HG03442 (cell line): Measurements from ENCODE around the gene PROM1.

ENCODE experiments used
- ATAC-seq: cut with Tn5 transposase; IDR thresholded peaks from one replicate; pipeline ENCODE4 v1.9.1; 2021; ENCODE audit warnings: mild to moderate bottlenecking, moderate library complexity; ENCODE audit not compliant: unreplicated experiment

Gene PROM1

DNA sequence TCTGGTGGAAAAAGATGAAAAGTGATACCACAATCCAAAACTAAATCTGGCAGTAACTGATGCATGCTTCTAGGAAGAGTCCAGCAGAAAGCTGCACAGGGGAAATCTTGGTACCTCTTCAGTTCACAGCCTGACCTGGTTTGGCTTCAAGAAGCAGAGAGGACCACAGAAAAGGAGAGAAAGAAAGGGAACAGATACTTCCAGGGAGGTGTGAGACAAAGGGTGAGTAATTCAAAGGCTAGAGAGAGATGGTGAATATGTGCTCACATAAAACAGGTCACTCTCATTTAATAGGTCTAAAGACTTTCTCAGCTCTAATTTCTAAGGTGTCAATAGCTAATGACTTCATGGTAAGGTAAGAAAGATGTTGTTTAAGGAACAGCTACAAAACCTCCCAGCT, 132.0 kb downstream of the PROM1 start:
- ATAC-seq: no peak

DNA sequence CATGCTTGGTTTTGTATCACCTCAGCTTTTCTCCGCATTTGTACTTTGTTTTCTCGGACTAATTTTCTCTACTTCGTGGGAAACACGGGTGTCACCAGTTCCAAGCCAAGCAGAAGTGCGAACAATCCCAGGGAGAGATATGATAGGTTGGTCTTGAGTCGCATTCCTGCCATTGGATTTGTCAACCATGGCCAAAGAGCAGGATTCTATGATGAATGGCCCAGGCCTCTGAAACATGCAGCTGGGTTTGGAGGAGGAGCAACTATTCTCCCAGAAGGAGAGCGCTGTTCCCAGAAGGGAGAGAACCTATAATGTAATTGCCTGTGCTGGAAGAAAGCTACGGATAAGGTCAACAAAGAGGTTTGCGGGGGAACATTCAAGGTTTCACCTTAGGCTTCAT, 135.0 kb downstream of the PROM1 start:
- ATAC-seq: no peak

GRCh38 chr4:15947684-15948083, 136.1 kb downstream of the PROM1 start:
- no peak for ATAC-seq

DNA sequence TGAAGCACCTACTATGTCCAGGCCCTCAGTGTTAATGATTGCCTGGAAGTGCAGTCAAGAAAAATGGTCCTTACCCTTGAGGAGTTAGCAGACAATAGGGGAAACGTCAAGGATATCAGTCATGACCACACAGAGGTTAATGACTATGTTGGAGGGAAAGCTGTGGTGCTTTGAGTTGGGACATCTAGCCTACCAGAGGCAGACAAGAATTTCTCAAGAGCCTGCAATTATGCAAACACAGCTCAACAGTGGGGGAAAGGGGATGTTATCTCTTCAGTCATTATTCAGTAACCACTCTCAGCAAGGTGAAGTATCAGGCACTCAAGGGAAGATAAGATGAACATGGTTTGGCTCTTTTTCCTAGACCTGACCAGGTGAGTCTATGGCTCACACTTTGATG, 138.3 kb downstream of the PROM1 start:
- no peak for ATAC-seq

GRCh38 chr4:15944895-15945294, 138.9 kb downstream of the PROM1 start:
- no peak for ATAC-seq

GRCh38 chr4:15942283-15942682, 141.5 kb downstream of the PROM1 start:
- no peak for ATAC-seq

GRCh38 chr4:15938640-15939039, 145.2 kb downstream of the PROM1 start, which contains the start of gene FGFBP1:
TSS of gene FGFBP1 (minus strand) at chr4:15938740. CDS start at chr4:15936632, 2,108 bp downstream.
- no peak for ATAC-seq

DNA sequence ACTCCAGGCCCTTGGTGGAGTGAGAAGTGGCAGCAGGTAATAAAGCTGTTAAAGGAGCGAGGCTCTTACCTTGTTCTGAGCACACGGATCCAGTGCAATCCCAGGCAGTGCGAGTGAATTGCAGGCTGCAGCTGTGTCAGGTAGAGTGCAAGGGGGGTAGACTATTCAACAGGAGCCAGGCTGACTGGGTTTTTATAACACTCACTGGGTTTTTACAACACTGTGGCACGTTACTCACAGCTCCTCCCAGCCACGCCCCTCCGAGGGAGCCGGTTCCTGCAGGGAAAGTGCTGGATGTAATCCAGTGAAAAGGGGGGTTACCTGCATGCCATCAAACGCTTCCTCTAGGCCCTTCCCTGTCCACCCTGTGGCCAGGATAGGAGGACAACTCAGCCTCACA, 145.6 kb downstream of the PROM1 start:
- no peak for ATAC-seq

DNA sequence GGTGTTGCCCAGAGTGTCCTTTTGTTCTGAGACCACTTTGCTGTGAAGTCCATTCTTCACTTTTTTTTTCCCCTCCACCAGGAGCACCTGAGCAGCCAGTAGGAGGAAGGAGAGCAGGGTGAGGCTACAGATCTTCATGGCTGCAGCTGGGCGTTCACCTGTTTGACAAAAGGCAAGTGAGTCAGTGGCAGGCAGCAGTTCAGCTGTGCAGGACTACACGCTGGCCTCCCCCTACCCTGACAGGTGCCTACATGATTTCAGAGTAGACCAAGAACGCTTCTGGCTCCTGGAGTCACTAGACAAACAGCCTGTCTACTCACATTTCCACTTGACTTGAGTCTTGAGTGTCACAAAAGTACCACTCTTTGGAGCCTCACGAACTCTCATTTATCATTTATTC, 147.3 kb downstream of the PROM1 start:
- no peak for ATAC-seq

DNA sequence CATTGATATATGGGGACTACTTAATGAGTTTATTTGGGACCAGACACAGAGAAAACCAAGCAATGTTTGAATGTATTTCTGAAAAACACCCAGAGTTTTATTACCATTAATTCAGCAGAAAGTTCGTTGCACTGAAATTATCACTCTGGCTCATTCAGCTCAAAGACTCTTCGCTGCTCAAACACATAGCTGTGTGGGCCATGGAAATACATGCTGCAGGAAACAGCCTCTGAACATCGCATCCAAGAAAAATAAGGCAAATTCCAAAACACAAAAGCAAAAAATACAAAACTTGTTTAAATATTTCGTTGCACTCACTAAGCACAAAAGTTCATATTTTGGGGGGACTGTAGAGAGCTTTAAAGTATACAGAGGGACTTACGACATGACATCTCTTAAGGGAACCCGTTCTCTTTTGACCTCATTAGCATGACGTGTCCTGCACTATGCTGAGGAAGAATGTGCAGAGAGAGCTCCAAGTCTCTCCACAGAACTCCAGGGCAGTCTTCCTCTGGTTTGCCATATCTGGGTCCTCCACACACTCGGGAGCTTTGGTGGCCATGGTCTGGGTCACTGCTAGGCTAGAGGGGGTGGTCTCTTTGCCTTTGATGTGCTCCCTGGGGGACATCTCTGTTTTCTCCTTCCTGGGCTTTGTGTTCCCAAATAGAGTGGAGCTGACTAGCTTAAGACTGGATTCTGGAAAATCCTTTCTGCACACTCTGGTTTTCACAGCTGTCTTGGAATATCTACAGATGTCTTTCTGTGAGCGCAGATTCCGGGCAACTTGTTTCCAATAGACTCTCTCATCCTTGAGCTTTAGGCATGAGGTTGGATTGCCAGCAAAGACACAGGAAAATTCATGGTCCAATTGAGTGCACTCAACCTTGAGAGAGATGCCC, 148.1 kb downstream of the PROM1 start:
- no peak for ATAC-seq

DNA sequence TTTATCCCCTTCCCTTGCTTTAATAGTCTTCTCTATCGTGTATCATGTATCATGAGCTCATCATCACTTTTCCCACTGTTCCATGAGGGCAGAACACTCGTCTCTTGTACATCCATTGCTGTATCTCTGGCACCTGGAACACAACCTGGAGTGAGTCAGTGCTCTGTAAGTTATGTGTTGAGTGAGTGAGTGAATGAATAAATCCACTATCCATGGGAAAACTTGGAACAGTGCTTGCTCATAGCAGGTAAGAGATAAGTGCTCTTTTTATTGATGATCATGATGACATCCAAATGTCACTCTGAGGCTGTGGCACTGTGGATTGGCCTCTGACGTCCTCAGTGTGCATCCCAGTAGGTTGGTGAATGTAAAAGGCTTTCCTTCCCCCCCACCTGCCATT, 149.6 kb downstream of the PROM1 start:
- ATAC-seq: no peak

- no peak for ATAC-seq
Observed at GRCh38 chr4:15931451-15932210, 152.2 kb downstream of the PROM1 start.

DNA sequence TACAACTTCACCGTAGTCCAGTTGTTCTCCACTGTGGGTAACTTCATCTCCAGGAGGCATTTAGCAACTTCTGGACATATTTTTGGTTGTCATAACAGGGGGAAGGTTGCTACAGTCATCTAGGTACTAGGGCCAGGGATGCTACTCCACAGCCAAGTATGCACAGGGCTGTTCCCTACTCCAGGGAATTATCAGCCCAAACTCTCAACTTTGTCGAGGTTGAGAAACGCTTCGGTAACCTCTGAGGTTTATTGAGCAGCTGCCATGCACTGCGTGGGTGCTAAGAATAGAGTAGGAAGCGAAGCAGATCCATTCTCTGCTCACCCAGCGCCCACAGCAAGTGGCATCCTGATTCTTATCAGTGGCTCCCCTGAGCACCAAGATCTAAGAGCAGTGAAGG, 153.5 kb downstream of the PROM1 start:
- no peak for ATAC-seq

- ATAC-seq: no peak
Observed at GRCh38 chr4:15929540-15929939, 154.3 kb downstream of the PROM1 start.

- no peak for ATAC-seq
Observed at GRCh38 chr4:15928883-15929282, 154.9 kb downstream of the PROM1 start.

DNA sequence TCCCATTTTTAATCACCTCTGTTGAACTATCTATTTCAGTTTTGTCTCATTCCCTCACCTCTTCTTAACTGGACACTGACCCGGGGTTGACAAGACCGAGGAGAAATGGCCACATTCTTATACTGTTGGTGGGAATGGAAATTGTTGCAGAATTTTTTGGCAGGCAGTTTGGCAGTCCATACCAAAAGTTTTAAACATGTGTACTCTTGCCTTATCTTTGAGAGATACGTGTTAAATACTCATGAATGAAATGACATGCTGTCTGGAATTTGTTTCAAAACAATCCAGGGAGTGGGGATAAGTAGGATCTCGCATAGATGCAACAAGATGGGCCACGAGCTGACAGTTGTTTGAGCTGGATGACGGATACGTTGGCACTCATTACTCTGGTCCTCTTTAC, 157.3 kb downstream of the PROM1 start:
- no peak for ATAC-seq

DNA sequence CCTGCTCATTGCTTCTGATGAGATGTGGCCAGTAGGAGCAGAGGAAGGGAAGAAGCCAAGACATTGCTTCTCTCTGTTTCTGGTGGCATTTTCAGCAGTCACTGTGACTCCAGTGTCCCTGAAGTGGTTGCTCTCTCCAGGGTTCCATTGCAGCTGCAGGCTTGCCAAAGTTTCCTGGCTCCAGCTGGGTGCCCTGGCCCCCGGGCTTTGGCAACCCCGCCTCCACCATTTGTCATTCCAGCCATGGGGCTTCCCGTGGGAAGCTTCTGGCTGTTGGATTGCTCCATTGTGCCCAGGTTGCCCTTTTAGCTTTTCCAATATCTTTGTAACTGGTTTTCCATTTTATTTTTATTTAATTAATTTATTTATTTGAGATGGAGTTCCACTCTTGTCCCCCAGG, 158.0 kb downstream of the PROM1 start:
- no peak for ATAC-seq

GRCh38 chr4:15921592-15921932, 162.3 kb downstream of the PROM1 start:
- ATAC-seq: no peak

GRCh38 chr4:15920723-15921591, 162.9 kb downstream of the PROM1 start:
- ATAC-seq: no peak

- ATAC-seq: no peak
Observed at GRCh38 chr4:15918484-15919129, 165.2 kb downstream of the PROM1 start.
